ENCODE results near the gene PBX2.
"Not testable (repeated sequence)": the region's sequence is repeated elsewhere in the genome, so short reads cannot be mapped to it uniquely, and the experiment has no call there.

PBX2 gene

GRCh38 chr6:32185681-32186131 is 4.3 kb downstream of the PBX2 start:
- not testable (repeated sequence) for H3K4me3 Mint-ChIP-seq, H3K27me3 Mint-ChIP-seq, H3K9me3 Mint-ChIP-seq
- H3K27ac Mint-ChIP-seq, result peak overlapping the region; percentile 90
- H3K36me3 Mint-ChIP-seq (ENCODE audit: low read depth), result peaks cover 52% of the 10 kb centered on the region
- H3K4me1 Mint-ChIP-seq (ENCODE audit: low read depth), result peaks cover 58% of the 10 kb centered on the region

GRCh38 chr6:32184084-32184640 is 5.8 kb downstream of the PBX2 start, which contains the start of gene AGER:
Gene AGER (minus strand): TSS chr6:32184253. CDS start chr6:32184222, 31 bp downstream.
- peaks cover 72% of the 10 kb centered on the region for H3K4me1 Mint-ChIP-seq (ENCODE audit: low read depth)
- peak within 1 kb of the TSS; percentile 51 for H3K27ac Mint-ChIP-seq
- no peaks in the 10 kb centered on the region for H3K9me3 Mint-ChIP-seq

GRCh38 chr6:32183483-32184083 is 6.4 kb downstream of the PBX2 start:
- Mint-ChIP-seq H3K4me1 (ENCODE audit: low read depth) (peaks cover 71% of the 10 kb centered on the region), H3K27ac (peak overlapping the region; percentile 40), H3K4me3 (no peak overlapping the region), H3K9me3 (no peaks in the 10 kb centered on the region), H3K27me3 (no peaks in the 10 kb centered on the region), H3K36me3 (ENCODE audit: low read depth) (peaks cover 63% of the 10 kb centered on the region)

More at GRCh38 chr6:32184084-32184640, 5.8 kb downstream of the PBX2 start, which contains the start of gene AGER:
- H3K27me3 Mint-ChIP-seq, result no peaks in the 10 kb centered on the region
- H3K4me3 Mint-ChIP-seq, result no peak within 1 kb of the TSS
- H3K36me3 Mint-ChIP-seq (ENCODE audit: low read depth), result peaks cover 63% of the 10 kb centered on the region

- Mint-ChIP-seq H3K27ac (peak overlapping the region; percentile 51), H3K4me1 (ENCODE audit: low read depth) (peaks cover 70% of the 10 kb centered on the region), H3K9me3 (no peaks in the 10 kb centered on the region), H3K4me3 (no peak overlapping the region), H3K27me3 (no peaks in the 10 kb centered on the region), H3K36me3 (ENCODE audit: low read depth) (peaks cover 61% of the 10 kb centered on the region)
Measured at GRCh38 chr6:32183030-32183429, 7.0 kb downstream of the PBX2 start.

GRCh38 chr6:32182555-32182981 is 7.4 kb downstream of the PBX2 start:
- Mint-ChIP-seq H3K9me3 (no peaks in the 10 kb centered on the region), H3K27ac (peak overlapping the region; percentile 51), H3K27me3 (no peaks in the 10 kb centered on the region), H3K4me3 (no peak overlapping the region), H3K36me3 (ENCODE audit: low read depth) (peaks cover 59% of the 10 kb centered on the region), H3K4me1 (ENCODE audit: low read depth) (peaks cover 70% of the 10 kb centered on the region)

GRCh38 chr6:32181915-32182529 is 8.0 kb downstream of the PBX2 start:
- no peaks in the 10 kb centered on the region for H3K9me3 Mint-ChIP-seq
- H3K27ac Mint-ChIP-seq, result no peak overlapping the region
- H3K4me3 Mint-ChIP-seq, result no peak overlapping the region
- peaks cover 70% of the 10 kb centered on the region for H3K4me1 Mint-ChIP-seq (ENCODE audit: low read depth)
- peaks cover 53% of the 10 kb centered on the region for H3K36me3 Mint-ChIP-seq (ENCODE audit: low read depth)
- no peaks in the 10 kb centered on the region for H3K27me3 Mint-ChIP-seq

- Mint-ChIP-seq H3K4me1 (ENCODE audit: low read depth) (peaks cover 70% of the 10 kb centered on the region), H3K27me3 (no peaks in the 10 kb centered on the region), H3K36me3 (ENCODE audit: low read depth) (peaks cover 45% of the 10 kb centered on the region), H3K27ac (peak overlapping the region; percentile 96), H3K4me3 (no peak overlapping the region), H3K9me3 (no peaks in the 10 kb centered on the region)
Measured at GRCh38 chr6:32181148-32181702, 8.8 kb downstream of the PBX2 start.

- peak overlapping the region; percentile 96 for H3K27ac Mint-ChIP-seq
- H3K4me3 Mint-ChIP-seq, result peak overlapping the region; percentile 96
- peaks cover 68% of the 10 kb centered on the region for H3K4me1 Mint-ChIP-seq (ENCODE audit: low read depth)
- H3K9me3 Mint-ChIP-seq, result no peaks in the 10 kb centered on the region
- peaks cover 37% of the 10 kb centered on the region for H3K36me3 Mint-ChIP-seq (ENCODE audit: low read depth)
- H3K27me3 Mint-ChIP-seq, result no peaks in the 10 kb centered on the region
Measured at GRCh38 chr6:32179766-32180405, 10.1 kb downstream of the PBX2 start.

GRCh38 chr6:32178547-32179440 is 11.2 kb downstream of the PBX2 start:
- H3K27ac Mint-ChIP-seq, result peak overlapping the region; percentile 96
- peaks cover 37% of the 10 kb centered on the region for H3K36me3 Mint-ChIP-seq (ENCODE audit: low read depth)
- no peaks in the 10 kb centered on the region for H3K27me3 Mint-ChIP-seq
- H3K9me3 Mint-ChIP-seq, result no peaks in the 10 kb centered on the region
- H3K4me3 Mint-ChIP-seq, result peak overlapping the region; percentile 96
- H3K4me1 Mint-ChIP-seq (ENCODE audit: low read depth), result peaks cover 78% of the 10 kb centered on the region

GRCh38 chr6:32177788-32178546 is 12.0 kb downstream of the PBX2 start, which contains the start of gene RNF5:
Gene RNF5 (plus strand): TSS chr6:32178405. CDS start chr6:32178512, 107 bp downstream.
- H3K9me3 Mint-ChIP-seq, result no peaks in the 10 kb centered on the region
- peak within 1 kb of the TSS; percentile 96 for H3K4me3 Mint-ChIP-seq
- peaks cover 78% of the 10 kb centered on the region for H3K4me1 Mint-ChIP-seq (ENCODE audit: low read depth)
- peaks cover 31% of the 10 kb centered on the region for H3K36me3 Mint-ChIP-seq (ENCODE audit: low read depth)
- peak within 1 kb of the TSS; percentile 96 for H3K27ac Mint-ChIP-seq
- no peaks in the 10 kb centered on the region for H3K27me3 Mint-ChIP-seq

GRCh38 chr6:32177183-32177787 is 12.7 kb downstream of the PBX2 start:
- peak overlapping the region; percentile 96 for H3K27ac Mint-ChIP-seq
- no peaks in the 10 kb centered on the region for H3K9me3 Mint-ChIP-seq
- peak overlapping the region; percentile 96 for H3K4me3 Mint-ChIP-seq
- peaks cover 26% of the 10 kb centered on the region for H3K36me3 Mint-ChIP-seq (ENCODE audit: low read depth)
- no peaks in the 10 kb centered on the region for H3K27me3 Mint-ChIP-seq
- peaks cover 77% of the 10 kb centered on the region for H3K4me1 Mint-ChIP-seq (ENCODE audit: low read depth)

GRCh38 chr6:32176476-32177182 is 13.4 kb downstream of the PBX2 start:
- peak overlapping the region; percentile 96 for H3K27ac Mint-ChIP-seq
- no peaks in the 10 kb centered on the region for H3K27me3 Mint-ChIP-seq
- no peaks in the 10 kb centered on the region for H3K9me3 Mint-ChIP-seq
- peaks cover 77% of the 10 kb centered on the region for H3K4me1 Mint-ChIP-seq (ENCODE audit: low read depth)
- H3K36me3 Mint-ChIP-seq (ENCODE audit: low read depth), result peaks cover 25% of the 10 kb centered on the region
- peak overlapping the region; percentile 96 for H3K4me3 Mint-ChIP-seq
